NCI-H1417 (cell line): ENCODE measurements around the gene ETV2.
"Not testable (repeated sequence)": the region's sequence is repeated elsewhere in the genome, so short reads cannot be mapped to it uniquely, and the experiment has no call there.

Experiments
- DNase-seq, 3 experiments: peaks; one replicate each; lab custom pipeline; 2025; lab: John Stamatoyannopoulos, UW

Gene ETV2

GRCh38 chr19:35641515-35642151 lies at the start of gene ETV2:
Gene ETV2 (plus strand): TSS chr19:35641745. CDS start chr19:35642461, 716 bp downstream.
- no peak for DNase-seq

GRCh38 chr19:35592226-35592625 lies 49.3 kb upstream of the ETV2 start:
- peak in 1 of 3 experiments; percentile 19 for DNase-seq

GRCh38 chr19:35595026-35595425 lies 46.5 kb upstream of the ETV2 start:
- DNase-seq: not testable (repeated sequence)

GRCh38 chr19:35595928-35596327 lies 45.6 kb upstream of the ETV2 start:
- no peak for DNase-seq

- DNase-seq: no peak
Observed at GRCh38 chr19:35596366-35596999, 45.1 kb upstream of the ETV2 start.

GRCh38 chr19:35601971-35602370 lies 39.6 kb upstream of the ETV2 start:
- DNase-seq: peak in 1 of 3 experiments; percentile 4

GRCh38 chr19:35604436-35604835 lies 37.1 kb upstream of the ETV2 start:
- DNase-seq: not testable (repeated sequence)

GRCh38 chr19:35607170-35607569 lies 34.4 kb upstream of the ETV2 start:
- not testable (repeated sequence) for DNase-seq

GRCh38 chr19:35607661-35608060 lies 33.9 kb upstream of the ETV2 start:
- no peak for DNase-seq

- DNase-seq: no peak
Observed at GRCh38 chr19:35608251-35608650, 33.3 kb upstream of the ETV2 start.

GRCh38 chr19:35609851-35610353 lies 31.6 kb upstream of the ETV2 start:
- DNase-seq: no peak

- no peak for DNase-seq
Observed at GRCh38 chr19:35612224-35612558, 29.4 kb upstream of the ETV2 start.

GRCh38 chr19:35612559-35613321 lies 28.8 kb upstream of the ETV2 start, which contains the start of gene HAUS5:
Gene HAUS5 (plus strand): TSS chr19:35612735. CDS start chr19:35612795, 60 bp downstream.
- peak; percentile 89 to 98 (median 94) for DNase-seq

- no peak for DNase-seq
Observed at GRCh38 chr19:35613574-35613973, 28.0 kb upstream of the ETV2 start.

- DNase-seq: no peak
Observed at GRCh38 chr19:35615036-35615435, 26.5 kb upstream of the ETV2 start.

- DNase-seq: no peak
Observed at GRCh38 chr19:35618857-35619256, 22.7 kb upstream of the ETV2 start.

GRCh38 chr19:35619290-35619923 lies 22.1 kb upstream of the ETV2 start:
- no peak for DNase-seq

- no peak for DNase-seq
Observed at GRCh38 chr19:35620001-35620400, 21.5 kb upstream of the ETV2 start.

GRCh38 chr19:35621708-35622107 lies 19.8 kb upstream of the ETV2 start:
- no peak for DNase-seq

- DNase-seq: no peak
Observed at GRCh38 chr19:35622750-35623149, 18.8 kb upstream of the ETV2 start.

GRCh38 chr19:35623327-35624010 lies 18.1 kb upstream of the ETV2 start:
- no peak for DNase-seq

GRCh38 chr19:35628264-35628564 lies 13.3 kb upstream of the ETV2 start:
- DNase-seq: no peak
